ENCODE data around the gene SLC35G4.
"Not testable (repeated sequence)": the region's sequence is repeated elsewhere in the genome, so short reads cannot be mapped to it uniquely, and the experiment has no call there.

Gene SLC35G4

GRCh38 chr18:11608618-11609017 lies 778 bp upstream of the SLC35G4 start:
- DNase-seq (ENCODE audit: low read depth); H3K4me3 ChIP-seq (ENCODE audit: low read depth, low read length): not testable (repeated sequence)

GRCh38 chr18:11613073-11613472 lies 3.7 kb downstream of the SLC35G4 start:
- not testable (repeated sequence) for DNase-seq (ENCODE audit: low read depth); H3K4me3 ChIP-seq (ENCODE audit: low read depth, low read length)

GRCh38 chr18:11613611-11614010 lies 4.2 kb downstream of the SLC35G4 start:
- not testable (repeated sequence) for DNase-seq (ENCODE audit: low read depth); H3K4me3 ChIP-seq (ENCODE audit: low read depth, low read length)

DNA sequence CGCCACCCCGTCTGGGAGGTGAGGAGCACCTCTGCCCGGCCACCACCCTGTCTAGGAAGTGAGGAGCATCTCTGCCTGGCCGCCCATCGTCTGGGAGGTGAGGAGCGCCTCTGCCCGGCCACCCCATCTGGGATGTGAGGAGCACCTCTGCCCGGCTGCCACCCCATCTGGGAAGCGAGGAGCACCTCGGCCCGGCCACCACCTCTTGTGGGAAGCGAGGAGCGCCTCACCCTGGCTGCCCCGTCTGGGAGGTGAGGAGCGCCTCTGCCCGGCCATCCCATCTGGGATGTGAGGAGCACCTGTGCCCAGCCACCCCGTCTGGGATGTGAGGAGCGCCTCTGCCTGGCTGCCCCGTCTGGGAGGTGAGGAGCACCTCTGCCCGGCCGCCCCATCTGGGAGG lies 4.6 kb downstream of the SLC35G4 start:
- not testable (repeated sequence) for H3K4me3 ChIP-seq (ENCODE audit: low read depth, low read length)

DNA sequence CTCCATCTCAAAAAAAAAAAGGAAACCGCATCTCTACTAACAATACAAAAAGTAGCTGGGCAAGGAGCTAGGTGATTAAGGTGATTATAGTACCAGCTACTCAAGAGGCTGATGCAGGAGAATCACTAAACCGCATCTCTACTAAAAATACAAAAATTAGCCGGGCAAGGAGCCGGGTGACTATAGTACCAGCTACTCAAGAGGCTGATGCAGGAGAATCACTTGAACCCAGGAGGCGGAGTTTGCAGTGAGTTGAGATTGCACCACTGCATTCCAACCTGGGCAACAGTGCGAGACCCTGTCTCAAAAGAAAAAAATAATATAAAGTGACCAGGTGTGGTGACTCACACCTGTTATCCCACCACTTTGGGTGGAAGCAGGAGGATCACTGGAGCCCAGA lies 5.6 kb downstream of the SLC35G4 start:
- not testable (repeated sequence) for H3K4me3 ChIP-seq (ENCODE audit: low read depth, low read length); DNase-seq (ENCODE audit: low read depth)

More for the DNA sequence above, 4.6 kb downstream of the SLC35G4 start:
- not testable (repeated sequence) for DNase-seq (ENCODE audit: low read depth)

GRCh38 chr18:11647310-11647709 lies 37.9 kb downstream of the SLC35G4 start:
- H3K4me3 ChIP-seq (ENCODE audit: low read depth, low read length); DNase-seq (ENCODE audit: low read depth): not testable (repeated sequence)

- DNase-seq (ENCODE audit: low read depth); H3K4me3 ChIP-seq (ENCODE audit: low read depth, low read length): not testable (repeated sequence)
Observed at GRCh38 chr18:11647804-11648203, 38.4 kb downstream of the SLC35G4 start.

GRCh38 chr18:11649839-11650238 lies 40.4 kb downstream of the SLC35G4 start:
- no peak overlapping the region for H3K4me3 ChIP-seq (ENCODE audit: low read depth, low read length)
- DNase-seq (ENCODE audit: low read depth), result no peak

- DNase-seq (ENCODE audit: low read depth), result no peak
- H3K4me3 ChIP-seq (ENCODE audit: low read depth, low read length), result no peak overlapping the region
Observed at GRCh38 chr18:11651899-11652298, 42.5 kb downstream of the SLC35G4 start.

GRCh38 chr18:11653521-11653920 lies 44.1 kb downstream of the SLC35G4 start:
- no peak overlapping the region for H3K4me3 ChIP-seq (ENCODE audit: low read depth, low read length)
- DNase-seq (ENCODE audit: low read depth), result no peak

GRCh38 chr18:11654736-11655605 lies 45.6 kb downstream of the SLC35G4 start:
- DNase-seq (ENCODE audit: low read depth), result no peak
- H3K4me3 ChIP-seq (ENCODE audit: low read depth, low read length), result no peak overlapping the region

DNA sequence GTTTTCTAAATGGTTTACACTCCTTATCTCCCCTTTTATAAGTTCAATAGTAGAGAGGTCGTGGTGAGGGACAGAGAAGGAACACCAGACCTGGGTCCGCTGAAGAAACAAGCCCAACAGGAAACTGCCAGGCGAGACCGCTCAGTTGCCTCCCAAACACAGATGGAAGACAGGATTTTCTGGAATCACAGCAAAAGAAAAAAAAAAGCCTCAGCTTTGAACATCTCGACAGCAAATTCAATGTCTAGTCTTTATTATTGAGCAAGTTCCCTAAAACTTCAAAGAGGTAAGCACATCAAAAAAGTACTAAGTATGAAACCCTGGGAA lies 46.2 kb downstream of the SLC35G4 start:
- DNase-seq (ENCODE audit: low read depth), result no peak
- no peak overlapping the region for H3K4me3 ChIP-seq (ENCODE audit: low read depth, low read length)

DNA sequence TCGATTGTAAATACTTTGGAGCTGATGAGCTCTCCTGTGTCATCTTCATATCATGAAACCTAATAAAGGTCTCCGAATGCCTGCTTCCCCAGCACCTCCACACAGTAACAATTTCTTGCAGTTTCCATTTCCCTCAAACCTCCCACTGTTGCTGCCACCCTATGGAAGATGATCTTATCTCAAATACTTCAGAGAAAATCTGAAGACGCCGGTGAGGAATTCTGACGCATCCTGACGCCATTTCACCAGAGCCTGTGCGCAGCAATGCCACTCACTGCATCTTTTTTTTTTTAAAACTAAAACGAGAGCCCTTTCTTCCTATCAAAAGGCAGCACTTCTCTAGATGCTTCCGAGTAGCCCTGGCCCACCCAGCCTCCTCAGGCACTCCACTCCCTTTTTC lies 47.8 kb downstream of the SLC35G4 start:
- H3K4me3 ChIP-seq (ENCODE audit: low read depth, low read length), result no peak overlapping the region
- DNase-seq (ENCODE audit: low read depth), result no peak

GRCh38 chr18:11657554-11657953 lies 48.2 kb downstream of the SLC35G4 start:
- no peak overlapping the region for H3K4me3 ChIP-seq (ENCODE audit: low read depth, low read length)
- no peak for DNase-seq (ENCODE audit: low read depth)

GRCh38 chr18:11658019-11658418 lies 48.6 kb downstream of the SLC35G4 start:
- no peak overlapping the region for H3K4me3 ChIP-seq (ENCODE audit: low read depth, low read length)
- no peak for DNase-seq (ENCODE audit: low read depth)

DNA sequence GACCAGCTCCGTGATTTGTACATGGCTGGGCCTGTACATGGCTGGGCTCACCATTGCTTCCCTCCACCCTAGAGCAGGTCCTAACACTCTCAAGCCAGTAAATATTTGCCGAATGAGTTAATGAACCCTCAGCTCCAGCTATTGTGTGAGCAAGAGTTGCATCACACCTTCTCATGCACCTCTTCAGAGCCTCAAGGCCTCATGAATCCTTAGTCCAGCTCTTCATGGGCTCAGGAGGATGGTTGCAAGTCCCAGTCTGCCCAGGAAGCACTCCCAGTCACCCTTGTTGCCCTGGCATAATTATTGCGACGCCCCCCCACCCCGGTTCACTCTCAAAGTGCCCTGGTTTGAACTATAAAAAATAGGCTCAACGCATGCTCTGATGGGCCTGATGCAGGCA lies 49.6 kb downstream of the SLC35G4 start:
- DNase-seq (ENCODE audit: low read depth), result no peak
- H3K4me3 ChIP-seq (ENCODE audit: low read depth, low read length), result no peak overlapping the region

All from skeletal muscle cell (primary cell).